HG03066 (cell line): Measurements from ENCODE around the gene ZNF397.

Source experiments
- ATAC-seq: cut with Tn5 transposase; IDR thresholded peaks from one replicate; pipeline ENCODE4 v1.9.1; 2021; ENCODE audit warnings: low read depth; ENCODE audit not compliant: unreplicated experiment

ZNF397 gene

DNA sequence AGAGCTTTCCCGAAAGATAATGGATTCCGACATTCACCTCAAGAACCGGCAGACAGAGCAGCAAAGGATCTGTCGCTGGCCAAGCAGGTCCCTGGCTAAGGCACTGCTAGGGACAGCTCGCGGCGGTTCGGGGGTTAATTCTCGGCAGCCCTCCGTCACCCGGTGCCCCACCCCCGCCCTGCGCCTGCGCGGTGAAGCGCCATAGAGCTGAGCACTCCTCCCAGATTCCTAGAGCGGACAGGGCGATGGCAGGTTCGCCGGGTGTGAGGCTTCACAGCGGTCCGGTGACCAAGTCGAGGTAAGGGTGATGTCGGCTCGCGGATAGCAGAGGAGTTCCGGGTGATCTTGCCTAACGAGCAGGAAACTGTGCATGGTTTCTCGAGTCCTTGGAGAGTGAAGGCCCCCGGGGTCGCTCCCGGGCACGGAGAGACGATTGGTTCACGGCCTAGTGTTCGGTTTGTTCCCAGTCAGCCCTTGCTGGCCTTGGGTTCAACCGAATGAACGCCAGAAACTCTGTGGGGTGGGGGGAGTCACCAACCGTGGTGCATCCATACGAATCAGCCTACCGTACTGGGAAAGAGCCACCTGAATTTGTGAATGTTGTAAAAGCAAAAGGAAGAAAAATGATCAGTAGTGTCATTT, 49.4 kb downstream of the ZNF397 start, which contains the start of gene ZSCAN30:
ZSCAN30 (minus strand) TSS at position 136 of the 642 bp plus-strand sequence. CDS start 25,877 bp downstream, outside the sequence.
- ATAC-seq: peak; percentile 90

DNA sequence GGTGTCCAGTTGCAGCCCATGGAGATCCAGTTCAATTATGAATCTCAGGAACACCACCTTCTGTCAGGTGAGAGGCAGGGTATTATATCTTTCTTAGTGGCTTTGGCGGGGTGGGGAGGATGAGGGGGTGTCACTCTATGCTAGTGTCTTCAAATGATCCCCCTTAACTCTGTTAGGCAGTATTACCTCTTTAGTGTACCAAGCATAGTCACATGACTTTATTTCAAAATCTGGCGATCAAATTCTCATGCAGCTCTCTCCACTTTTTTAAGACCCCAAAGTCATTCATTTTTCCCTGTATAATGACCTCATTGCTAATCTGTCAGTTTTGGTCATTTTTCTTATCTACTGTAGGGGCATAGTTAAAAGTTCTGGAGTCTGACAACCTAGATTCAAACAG, 50.3 kb downstream of the ZNF397 start:
- no peak for ATAC-seq

DNA sequence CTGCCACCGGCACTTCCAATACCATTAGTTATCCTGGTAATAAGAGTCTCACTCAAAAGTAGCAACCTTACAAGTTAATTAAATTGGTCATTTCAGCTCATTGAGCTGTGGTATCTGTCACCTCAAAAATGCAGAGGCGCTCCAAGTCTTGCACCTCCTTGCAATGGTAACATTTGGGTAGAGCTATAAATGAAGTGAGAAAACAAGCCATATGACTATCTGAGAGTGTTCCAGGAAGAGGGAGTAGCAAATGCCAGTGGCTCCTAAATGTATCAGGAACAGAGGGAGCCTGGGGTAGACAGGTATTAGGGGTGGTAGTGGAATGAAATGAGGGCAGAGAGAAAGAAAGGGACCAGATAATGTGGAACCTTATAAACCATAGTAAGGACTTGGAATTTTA, 55.2 kb downstream of the ZNF397 start:
- ATAC-seq: no peak

DNA sequence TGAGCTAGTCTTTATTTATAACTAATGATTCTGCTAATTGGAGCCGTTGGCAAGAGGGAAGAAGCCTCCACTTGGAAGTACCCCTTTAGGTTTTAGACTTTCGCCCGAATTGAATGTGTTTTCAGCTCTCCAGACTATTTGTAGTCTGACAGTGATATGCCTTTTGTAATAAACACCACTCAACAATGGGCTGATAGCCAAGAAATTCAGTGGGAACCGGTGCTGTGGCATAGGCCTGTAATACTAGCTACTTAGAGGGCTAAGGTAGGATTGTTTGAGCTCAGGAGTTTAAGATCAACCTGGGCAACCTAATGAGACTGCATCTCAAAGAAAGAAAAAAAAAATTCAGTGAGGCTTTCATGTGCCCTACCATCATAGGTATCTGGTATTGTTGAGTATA, 62.8 kb downstream of the ZNF397 start:
- ATAC-seq: no peak

DNA sequence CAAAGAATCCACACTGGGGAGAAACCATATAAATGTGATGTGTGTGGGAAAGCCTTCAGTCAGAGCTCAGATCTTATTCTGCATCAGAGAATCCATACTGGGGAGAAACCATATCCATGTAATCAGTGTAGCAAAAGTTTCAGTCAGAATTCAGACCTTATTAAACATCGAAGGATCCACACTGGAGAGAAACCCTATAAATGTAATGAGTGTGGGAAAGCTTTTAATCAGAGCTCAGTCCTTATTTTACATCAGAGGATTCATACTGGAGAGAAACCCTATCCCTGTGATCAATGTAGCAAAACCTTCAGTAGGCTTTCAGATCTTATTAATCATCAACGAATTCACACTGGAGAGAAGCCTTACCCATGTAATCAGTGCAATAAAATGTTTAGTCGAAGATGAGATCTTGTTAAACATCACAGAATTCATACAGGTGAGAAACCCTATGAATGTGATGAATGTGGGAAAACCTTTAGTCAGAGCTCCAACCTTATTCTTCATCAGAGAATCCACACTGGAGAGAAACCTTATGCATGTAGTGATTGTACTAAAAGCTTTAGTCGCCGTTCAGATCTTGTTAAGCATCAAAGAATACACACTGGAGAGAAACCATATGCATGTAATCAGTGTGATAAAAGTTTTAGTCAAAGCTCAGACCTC, 65.9 kb downstream of the ZNF397 start:
- ATAC-seq: no peak
